ENCODE data around the gene RGS9. TPM values are rescaled to one million over a fixed set of nuclear protein-coding genes. Genes with fewer than 3 reads are reported as not detected.

The RGS9 gene
- total RNA-seq, 4 donors from 2014 or later: 4.0 to 25.6 (median 7.9) TPM

DNA sequence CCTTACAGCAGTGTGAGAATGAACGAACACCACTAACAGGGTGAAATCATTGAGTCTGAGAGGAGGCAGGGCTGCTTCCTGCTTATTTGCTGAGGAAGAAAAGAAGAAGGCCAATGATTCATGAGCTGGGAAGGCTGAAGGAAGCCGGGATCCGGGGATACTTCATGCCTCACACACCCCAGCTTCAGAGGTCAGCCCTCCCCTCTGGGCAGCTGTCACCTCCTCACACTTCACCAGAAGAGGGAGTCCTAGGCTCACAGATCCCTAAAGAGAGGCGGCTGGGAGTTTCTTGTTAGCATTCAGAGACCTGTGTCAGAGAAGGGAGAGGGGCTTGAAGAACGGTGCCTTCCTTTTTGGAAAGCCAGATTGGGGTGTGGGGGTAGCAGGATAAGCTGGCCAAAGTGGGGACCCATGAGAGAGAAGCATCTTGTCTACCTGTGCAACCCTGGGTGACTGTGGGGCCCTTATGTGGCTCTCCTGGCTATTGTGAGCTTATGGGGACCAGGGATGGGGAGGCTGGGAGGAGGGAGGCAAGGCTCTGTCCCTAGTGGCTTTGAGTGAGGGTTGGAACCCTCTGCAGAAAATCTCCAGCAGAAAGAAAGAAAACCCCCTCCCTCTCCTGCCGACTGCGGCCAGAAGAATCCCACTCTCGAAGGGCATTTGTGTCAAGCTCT, 94.6 kb downstream of the RGS9 start:
- peak in 2 of 3 donors; percentile 57 to 67 for DNase-seq
- TF ChIP-seq POLR2A (IDR thresholded peaks at IDR 0.05): no peak
- TF ChIP-seq, protein P1, sequence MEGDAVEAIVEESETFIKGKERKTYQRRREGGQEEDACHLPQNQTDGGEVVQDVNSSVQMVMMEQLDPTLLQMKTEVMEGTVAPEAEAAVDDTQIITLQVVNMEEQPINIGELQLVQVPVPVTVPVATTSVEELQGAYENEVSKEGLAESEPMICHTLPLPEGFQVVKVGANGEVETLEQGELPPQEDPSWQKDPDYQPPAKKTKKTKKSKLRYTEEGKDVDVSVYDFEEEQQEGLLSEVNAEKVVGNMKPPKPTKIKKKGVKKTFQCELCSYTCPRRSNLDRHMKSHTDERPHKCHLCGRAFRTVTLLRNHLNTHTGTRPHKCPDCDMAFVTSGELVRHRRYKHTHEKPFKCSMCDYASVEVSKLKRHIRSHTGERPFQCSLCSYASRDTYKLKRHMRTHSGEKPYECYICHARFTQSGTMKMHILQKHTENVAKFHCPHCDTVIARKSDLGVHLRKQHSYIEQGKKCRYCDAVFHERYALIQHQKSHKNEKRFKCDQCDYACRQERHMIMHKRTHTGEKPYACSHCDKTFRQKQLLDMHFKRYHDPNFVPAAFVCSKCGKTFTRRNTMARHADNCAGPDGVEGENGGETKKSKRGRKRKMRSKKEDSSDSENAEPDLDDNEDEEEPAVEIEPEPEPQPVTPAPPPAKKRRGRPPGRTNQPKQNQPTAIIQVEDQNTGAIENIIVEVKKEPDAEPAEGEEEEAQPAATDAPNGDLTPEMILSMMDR (IDR thresholded peaks at IDR 0.05): peak in 4 of 6 experiments; percentile 42 to 79 (median 76)

DNA sequence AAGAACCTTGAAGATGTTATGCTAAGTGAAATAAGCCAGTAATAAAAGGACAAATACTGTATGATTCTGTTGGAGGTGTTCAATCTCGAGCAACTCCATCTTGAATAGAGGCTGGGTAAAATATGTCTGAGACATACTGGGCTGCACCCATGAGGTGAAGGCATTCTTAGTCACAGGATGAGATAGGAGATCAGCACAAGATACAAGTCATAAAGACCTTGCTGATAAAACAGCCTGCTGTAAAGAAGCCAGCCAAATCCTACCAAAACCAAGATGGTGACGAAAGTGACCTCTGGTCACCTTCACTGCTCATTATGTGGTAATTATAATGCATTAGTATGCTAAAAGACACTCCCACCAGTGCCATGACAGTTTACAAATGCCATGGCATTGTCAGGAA, 98.1 kb downstream of the RGS9 start:
- Histone ChIP-seq H3K36me3 (no peaks in the 10 kb centered on the region), H3K4me3 (no peak overlapping the region), H3K27me3 (no peaks in the 10 kb centered on the region), H3K27ac (no peak overlapping the region), H3K4me1 (peaks cover 0 to 3% (median 0%) of the 10 kb centered on the region in 4 donors), H3K9me3 (no peaks in the 10 kb centered on the region)
- TF ChIP-seq, protein P1 (IDR thresholded peaks at IDR 0.05): no peak
- TF ChIP-seq POLR2A (IDR thresholded peaks at IDR 0.05): no peak
- DNase-seq: no peak

More for the DNA sequence above, 94.6 kb downstream of the RGS9 start:
- Histone ChIP-seq H3K4me3 (no peak overlapping the region), H3K36me3 (no peaks in the 10 kb centered on the region), H3K4me1 (peaks cover 0 to 16% (median 4%) of the 10 kb centered on the region in 4 donors), H3K27ac (no peak overlapping the region), H3K9me3 (no peaks in the 10 kb centered on the region), H3K27me3 (no peaks in the 10 kb centered on the region)

DNA sequence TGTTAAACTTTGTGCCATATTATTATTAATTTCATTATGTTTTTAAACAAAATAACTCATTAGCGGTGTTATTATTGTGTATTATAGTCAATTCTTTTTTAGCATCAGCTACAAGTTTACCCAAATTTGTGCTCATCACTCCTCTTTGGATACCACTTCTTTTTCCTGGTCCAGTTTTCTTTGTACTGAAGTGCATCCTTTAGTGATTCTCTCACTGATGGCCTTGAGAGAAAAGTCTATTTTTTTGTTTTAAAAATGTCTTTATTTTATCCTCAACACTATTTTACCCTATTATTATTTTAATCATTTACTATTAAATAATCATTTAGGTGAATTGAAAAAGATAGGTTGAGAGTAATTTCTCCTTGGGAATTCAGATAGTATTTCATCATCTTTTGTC, 99.2 kb downstream of the RGS9 start:
- H3K9me3 ChIP-seq: no peaks in the 10 kb centered on the region
- no peaks in the 10 kb centered on the region for H3K27me3 ChIP-seq
- no peak overlapping the region for H3K27ac ChIP-seq
- H3K36me3 ChIP-seq: no peaks in the 10 kb centered on the region
- no peak for DNase-seq
- no peak overlapping the region for H3K4me3 ChIP-seq
- no peak for TF ChIP-seq POLR2A (IDR thresholded peaks at IDR 0.05)
- TF ChIP-seq, protein P1 (IDR thresholded peaks at IDR 0.05): no peak
- peaks cover 0 to 3% (median 0%) of the 10 kb centered on the region in 4 donors for H3K4me1 ChIP-seq

DNA sequence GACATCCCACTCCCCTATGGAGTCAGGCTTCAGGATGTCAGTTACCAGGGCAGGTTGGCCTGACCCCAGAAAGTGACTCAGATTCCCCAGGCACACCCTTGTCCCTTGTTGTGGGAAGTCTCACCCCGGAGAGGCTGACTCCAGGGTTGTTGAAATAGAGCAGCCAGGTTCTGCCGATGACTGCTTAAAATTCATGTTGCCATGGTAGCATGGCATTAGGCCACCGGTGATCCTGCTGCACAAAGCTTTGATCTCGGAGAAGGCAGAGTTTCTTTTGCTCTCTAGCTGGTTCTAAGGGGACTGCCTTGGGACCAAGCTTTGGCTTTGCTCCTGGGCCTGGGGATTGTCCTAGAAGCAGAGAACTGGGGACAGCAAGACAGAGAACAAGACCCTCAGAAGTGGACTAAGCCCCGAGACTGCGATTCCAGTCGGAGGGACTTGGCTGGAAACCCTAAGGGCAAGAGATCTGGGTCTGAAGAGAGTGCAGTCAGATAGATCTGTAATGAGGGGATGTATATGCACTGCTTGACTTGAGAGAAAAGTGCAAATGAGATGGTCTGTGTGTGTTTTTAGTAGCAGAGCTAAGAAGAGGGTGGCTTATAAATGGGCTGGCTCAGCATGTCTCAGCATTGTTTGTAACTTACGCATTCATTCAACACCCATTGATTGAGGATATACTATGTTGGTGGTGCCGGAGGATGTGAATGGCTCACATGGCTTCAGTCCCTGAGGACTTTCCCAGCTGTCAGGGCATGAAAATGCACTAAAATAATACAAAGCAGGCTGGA, 106.9 kb downstream of the RGS9 start:
- Histone ChIP-seq H3K4me1 (no peaks in the 10 kb centered on the region), H3K4me3 (no peak overlapping the region), H3K27ac (no peak overlapping the region), H3K27me3 (no peaks in the 10 kb centered on the region), H3K36me3 (no peaks in the 10 kb centered on the region), H3K9me3 (no peaks in the 10 kb centered on the region)
- no peak for TF ChIP-seq POLR2A (IDR thresholded peaks at IDR 0.05)
- TF ChIP-seq, protein P1 (IDR thresholded peaks at IDR 0.05): no peak
- no peak for DNase-seq

DNA sequence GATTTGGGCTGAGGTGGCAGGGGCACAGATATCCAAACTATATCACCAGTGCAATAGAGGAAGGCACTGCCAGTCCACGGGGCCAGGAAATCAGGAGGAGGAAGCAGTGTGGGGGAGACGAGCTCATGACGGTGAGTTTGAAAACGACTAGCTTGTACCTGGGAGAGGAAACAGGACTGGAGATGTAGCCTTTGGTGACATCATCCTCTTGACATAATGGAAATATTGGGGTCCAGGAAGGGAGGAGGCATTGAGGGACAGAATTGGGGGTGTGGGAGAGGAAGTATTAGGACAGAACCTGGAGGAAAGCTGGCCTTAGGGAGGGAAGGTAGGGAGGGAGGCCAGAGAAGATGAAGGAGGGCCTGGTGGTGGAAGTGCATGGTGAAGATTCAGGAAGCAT, 109.1 kb downstream of the RGS9 start:
- TF ChIP-seq, protein P1 (IDR thresholded peaks at IDR 0.05): no peak
- TF ChIP-seq POLR2A (IDR thresholded peaks at IDR 0.05): no peak
- H3K27me3 ChIP-seq: no peaks in the 10 kb centered on the region
- no peaks in the 10 kb centered on the region for H3K36me3 ChIP-seq
- H3K4me3 ChIP-seq: no peak overlapping the region
- no peaks in the 10 kb centered on the region for H3K4me1 ChIP-seq
- no peak for DNase-seq
- no peaks in the 10 kb centered on the region for H3K9me3 ChIP-seq
- no peak overlapping the region for H3K27ac ChIP-seq

Measured in Peyer's patch (tissue), 4 donors.